Measurements from ENCODE around the gene C6orf62. TPM values are rescaled to one million over a fixed set of nuclear protein-coding genes. Genes with fewer than 3 reads are reported as not detected.

The C6orf62 gene
- total and polyA plus RNA-seq, 2 of the 4 experiments (the other 2 are of a cell fraction): 47.5 to 50.7 TPM

DNA sequence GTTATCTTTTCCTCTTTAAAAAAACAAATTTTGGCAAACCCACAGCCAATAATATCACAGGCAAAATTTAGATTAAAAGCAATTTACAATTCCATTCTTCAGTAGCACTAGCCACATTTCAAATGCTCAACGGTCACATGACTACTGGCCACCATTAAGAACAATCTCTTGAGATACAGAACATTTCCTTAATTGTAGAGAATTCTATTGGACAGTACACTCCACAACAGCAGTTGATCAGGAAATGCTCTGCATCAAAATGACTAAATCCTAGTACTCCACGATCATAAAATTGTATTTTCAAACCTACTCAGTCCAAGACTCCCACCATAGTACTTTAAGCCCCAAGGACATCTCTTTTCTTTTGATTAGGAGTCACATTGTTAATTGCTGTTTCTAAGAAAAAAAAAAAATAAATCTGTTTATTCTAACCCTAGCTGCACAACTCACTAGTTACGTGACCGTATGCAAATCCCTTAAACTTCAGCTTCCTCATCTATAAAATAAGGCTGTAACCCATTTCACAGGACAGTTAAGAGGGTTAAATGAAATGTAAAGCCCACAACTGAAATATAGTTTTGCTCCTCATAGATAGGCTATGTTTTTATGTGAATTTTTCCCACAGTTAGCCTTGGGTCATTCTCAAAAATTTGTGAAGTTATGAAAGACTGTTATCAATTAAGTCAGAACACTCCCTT is 9.8 kb downstream of the C6orf62 start:
- Histone ChIP-seq H3K4ac (ENCODE audit: low read depth, low read length) (no peak overlapping the region), H3K23ac (ENCODE audit: low read depth, low read length) (no peak overlapping the region), H3K27ac (ENCODE audit: insufficient read depth, low read length) (no peak overlapping the region), H2BK20ac (ENCODE audit: low read depth, low read length) (no peak overlapping the region), H3K27me3 (ENCODE audit: control insufficient read depth, insufficient read depth, low read length) (no peaks in the 10 kb centered on the region), H4K5ac (ENCODE audit: low read depth, low read length) (no peak overlapping the region), H2BK5ac (ENCODE audit: low read depth, low read length, poor library complexity, severe bottlenecking) (no peak overlapping the region), H4K8ac (ENCODE audit: low read depth in 2 of 2, low read length in 2 of 2) (no peak overlapping the region), H3K9me1 (ENCODE audit: insufficient read depth, low read length) (no peaks in the 10 kb centered on the region), H4K20me1 (ENCODE audit: insufficient read depth, low read length) (peaks cover 44% of the 10 kb centered on the region), H3K79me1 (ENCODE audit: low read depth in 1 of 2, low read length in 2 of 2) (peaks cover 0 to 31% of the 10 kb centered on the region in 2 experiments), H2AK9ac (replicated peaks; ENCODE audit: low read depth, low read length, poor library complexity) (no peak overlapping the region), H3K4me3 (ENCODE audit: insufficient read depth, low read depth, low read length) (no peak overlapping the region), H2AK5ac (ENCODE audit: low read depth, low read length) (no peak overlapping the region), H4K91ac (ENCODE audit: insufficient read depth, low read depth, low read length) (no peak overlapping the region), H3K18ac (ENCODE audit: low read depth, low read length) (no peak overlapping the region), H3K4me1 (ENCODE audit: control insufficient read depth, insufficient read depth, low read length) (no peaks in the 10 kb centered on the region; the same call in 1 of the 2 replicates), H3K9me3 (ENCODE audit: control insufficient read depth, insufficient read depth, low read length) (no peaks in the 10 kb centered on the region), H3K14ac (replicated peaks; ENCODE audit: low read depth, low read length) (no peak overlapping the region), H3K56ac (ENCODE audit: extremely low read depth, insufficient read depth, low read length) (no peak overlapping the region), H3K4me2 (ENCODE audit: low read depth, low read length) (no peak overlapping the region), H3K9ac (ENCODE audit: low read depth, low read length) (no peak overlapping the region), H2BK15ac (ENCODE audit: low read depth, low read length) (no peak overlapping the region), H2BK120ac (ENCODE audit: low read depth, low read length) (no peak overlapping the region), H2AFZ (replicated peaks; ENCODE audit: low read length, poor library complexity) (no peak overlapping the region), H3K36me3 (ENCODE audit: control insufficient read depth, insufficient read depth, low read length) (peaks cover 62% of the 10 kb centered on the region)
- intact Hi-C loops (cut with micrococcal nuclease): no loop called here
- TF ChIP-seq RFX5 (IDR thresholded peaks at IDR 0.05; ENCODE audit: low read depth, low read length) (no peak), BHLHE40 (IDR thresholded peaks at IDR 0.05; ENCODE audit: low read depth, low read length) (no peak), POLR2A (IDR thresholded peaks at IDR 0.05; ENCODE audit: low read depth, low read length) (no peak), FOS (IDR thresholded peaks at IDR 0.05; ENCODE audit: low read depth, low read length) (no peak)
- TF ChIP-seq, protein P1, sequence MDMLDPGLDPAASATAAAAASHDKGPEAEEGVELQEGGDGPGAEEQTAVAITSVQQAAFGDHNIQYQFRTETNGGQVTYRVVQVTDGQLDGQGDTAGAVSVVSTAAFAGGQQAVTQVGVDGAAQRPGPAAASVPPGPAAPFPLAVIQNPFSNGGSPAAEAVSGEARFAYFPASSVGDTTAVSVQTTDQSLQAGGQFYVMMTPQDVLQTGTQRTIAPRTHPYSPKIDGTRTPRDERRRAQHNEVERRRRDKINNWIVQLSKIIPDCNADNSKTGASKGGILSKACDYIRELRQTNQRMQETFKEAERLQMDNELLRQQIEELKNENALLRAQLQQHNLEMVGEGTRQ (IDR thresholded peaks at IDR 0.05; ENCODE audit: low read depth, low read length): no peak
- ChIA-PET POLR2A (ENCODE audit: unreplicated experiment) (interaction anchor here (0.6 kb wide), 1 partner anchor 93 kb away, joined by 7 read pairs; no protein-coding TSS in a partner anchor), CTCF (interaction anchor here (0.6 to 0.7 kb wide), 2 partner anchors 309 to 750 kb away, joined by 5 to 7 read pairs; no protein-coding TSS in a partner anchor)
- BruUV-seq (replicated peaks): no TSS peak
- WGBS, 2 experiments (ENCODE audit: extremely low coverage in 2 of 2, insufficient read length in 1 of 2): no CpG with 5 or more reads among the region's 4 CpGs
- DNase-seq (no peak), ATAC-seq (ENCODE audit: low read depth) (no peak)
- in situ Hi-C loops (cut with MboI; ENCODE audit: low sequenced_read_pairs): no loop called here
- dilution Hi-C loops (cut with HindIII; ENCODE audit: low sequenced_read_pairs, unreplicated experiment): no loop called here

Data from IMR-90 (cell line).